PC-9 (cell line): Measurements from ENCODE around the gene ABHD5.

ENCODE experiments used
- EZH2 ChIP-seq: fragments of 200-600 bp; sonication (generic); IDR thresholded peaks from 2 replicates; pipeline ENCODE4 v1.8.0; 2017; ENCODE audit warnings: antibody characterized with exemption, low read depth
- TF ChIP-seq, protein P1 (sequence below): fragments of 200-600 bp; sonication (generic); conservative IDR thresholded peaks from 2 replicates; pipeline ENCODE4 v1.6.1; 2017; ENCODE audit warnings: mixed run types, antibody characterized with exemption, mild to moderate bottlenecking, moderate library complexity

DNA sequence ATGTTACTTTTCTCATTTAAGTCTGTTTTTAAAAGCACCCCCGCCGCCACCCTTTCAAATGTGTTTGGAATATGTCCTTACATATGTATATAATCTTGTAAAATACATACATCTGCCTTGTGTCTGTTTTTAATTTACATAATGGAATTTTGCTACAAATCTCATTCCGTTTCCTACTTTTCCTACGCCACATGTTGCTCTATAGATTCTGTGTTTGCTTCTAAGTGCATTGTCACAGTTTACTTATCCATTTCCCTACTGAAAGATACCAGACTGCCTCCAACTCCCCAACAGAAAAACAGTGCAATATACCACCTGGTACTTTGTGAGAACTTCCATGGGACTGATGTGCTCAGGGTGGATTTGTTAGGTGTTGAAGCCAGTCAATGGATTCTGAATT, 70.2 kb downstream of the ABHD5 start:
- TF ChIP-seq, protein P1, sequence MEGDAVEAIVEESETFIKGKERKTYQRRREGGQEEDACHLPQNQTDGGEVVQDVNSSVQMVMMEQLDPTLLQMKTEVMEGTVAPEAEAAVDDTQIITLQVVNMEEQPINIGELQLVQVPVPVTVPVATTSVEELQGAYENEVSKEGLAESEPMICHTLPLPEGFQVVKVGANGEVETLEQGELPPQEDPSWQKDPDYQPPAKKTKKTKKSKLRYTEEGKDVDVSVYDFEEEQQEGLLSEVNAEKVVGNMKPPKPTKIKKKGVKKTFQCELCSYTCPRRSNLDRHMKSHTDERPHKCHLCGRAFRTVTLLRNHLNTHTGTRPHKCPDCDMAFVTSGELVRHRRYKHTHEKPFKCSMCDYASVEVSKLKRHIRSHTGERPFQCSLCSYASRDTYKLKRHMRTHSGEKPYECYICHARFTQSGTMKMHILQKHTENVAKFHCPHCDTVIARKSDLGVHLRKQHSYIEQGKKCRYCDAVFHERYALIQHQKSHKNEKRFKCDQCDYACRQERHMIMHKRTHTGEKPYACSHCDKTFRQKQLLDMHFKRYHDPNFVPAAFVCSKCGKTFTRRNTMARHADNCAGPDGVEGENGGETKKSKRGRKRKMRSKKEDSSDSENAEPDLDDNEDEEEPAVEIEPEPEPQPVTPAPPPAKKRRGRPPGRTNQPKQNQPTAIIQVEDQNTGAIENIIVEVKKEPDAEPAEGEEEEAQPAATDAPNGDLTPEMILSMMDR: no peak
- no peak for TF ChIP-seq EZH2
